ENCODE data around the gene HAAO. TPM values are rescaled to one million over a fixed set of nuclear protein-coding genes. Genes with fewer than 3 reads are reported as not detected.

Gene HAAO
- total RNA-seq, 2 donors from 2014 or later, result 1.4 to 2.6 TPM

DNA sequence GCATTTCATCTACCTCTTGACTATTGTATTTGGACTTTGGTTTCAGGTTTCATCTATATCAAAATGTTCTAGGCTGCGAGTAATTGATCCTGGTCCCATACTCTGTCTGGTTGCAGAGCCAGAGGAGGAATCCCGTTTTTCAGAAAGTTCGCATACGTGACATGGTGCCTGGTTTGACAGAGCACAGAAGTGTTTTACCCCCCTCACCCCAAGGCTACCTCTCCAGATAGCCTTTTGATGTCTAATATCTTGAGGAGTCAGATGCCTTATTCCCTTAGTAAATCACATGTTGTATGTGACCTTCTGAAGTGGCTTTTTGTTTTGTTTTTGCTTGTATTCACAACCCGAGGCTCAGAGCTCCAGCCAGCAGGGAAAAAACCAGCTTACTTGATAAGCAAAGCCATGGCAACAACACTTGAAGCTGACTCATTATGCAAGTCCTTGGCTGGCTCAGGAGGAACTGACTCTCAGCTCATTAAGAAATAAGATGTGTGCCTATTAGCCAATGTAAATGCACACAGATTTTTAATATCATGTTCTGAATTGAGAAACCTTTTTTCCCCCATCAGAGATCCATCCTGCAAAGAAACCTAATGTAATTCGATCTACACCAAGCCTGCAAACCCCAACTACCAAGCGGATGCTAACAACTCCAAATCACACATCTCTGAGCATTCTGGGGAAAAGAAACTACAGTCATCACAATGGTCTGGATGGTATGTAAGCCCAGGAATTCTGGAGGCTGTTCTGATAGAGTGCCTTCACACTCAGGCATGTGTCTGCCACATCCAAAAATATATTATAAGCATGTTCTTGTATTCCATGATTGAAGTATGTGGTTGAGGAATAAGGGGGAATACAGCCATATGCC is 69.8 kb downstream of the HAAO start:
- Histone ChIP-seq H3K9me3 (no peaks in the 10 kb centered on the region), H3K36me3 (no peaks in the 10 kb centered on the region), H3K27ac (no peak overlapping the region), H3K4me3 (no peak overlapping the region), H3K27me3 (no peaks in the 10 kb centered on the region), H3K4me1 (peaks cover 0 to 11% of the 10 kb centered on the region in 2 donors)
- TF ChIP-seq, protein P1, sequence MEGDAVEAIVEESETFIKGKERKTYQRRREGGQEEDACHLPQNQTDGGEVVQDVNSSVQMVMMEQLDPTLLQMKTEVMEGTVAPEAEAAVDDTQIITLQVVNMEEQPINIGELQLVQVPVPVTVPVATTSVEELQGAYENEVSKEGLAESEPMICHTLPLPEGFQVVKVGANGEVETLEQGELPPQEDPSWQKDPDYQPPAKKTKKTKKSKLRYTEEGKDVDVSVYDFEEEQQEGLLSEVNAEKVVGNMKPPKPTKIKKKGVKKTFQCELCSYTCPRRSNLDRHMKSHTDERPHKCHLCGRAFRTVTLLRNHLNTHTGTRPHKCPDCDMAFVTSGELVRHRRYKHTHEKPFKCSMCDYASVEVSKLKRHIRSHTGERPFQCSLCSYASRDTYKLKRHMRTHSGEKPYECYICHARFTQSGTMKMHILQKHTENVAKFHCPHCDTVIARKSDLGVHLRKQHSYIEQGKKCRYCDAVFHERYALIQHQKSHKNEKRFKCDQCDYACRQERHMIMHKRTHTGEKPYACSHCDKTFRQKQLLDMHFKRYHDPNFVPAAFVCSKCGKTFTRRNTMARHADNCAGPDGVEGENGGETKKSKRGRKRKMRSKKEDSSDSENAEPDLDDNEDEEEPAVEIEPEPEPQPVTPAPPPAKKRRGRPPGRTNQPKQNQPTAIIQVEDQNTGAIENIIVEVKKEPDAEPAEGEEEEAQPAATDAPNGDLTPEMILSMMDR (IDR thresholded peaks at IDR 0.05), result no peak
- peak; percentile 82 for DNase-seq (ENCODE audit: low spot score)

DNA sequence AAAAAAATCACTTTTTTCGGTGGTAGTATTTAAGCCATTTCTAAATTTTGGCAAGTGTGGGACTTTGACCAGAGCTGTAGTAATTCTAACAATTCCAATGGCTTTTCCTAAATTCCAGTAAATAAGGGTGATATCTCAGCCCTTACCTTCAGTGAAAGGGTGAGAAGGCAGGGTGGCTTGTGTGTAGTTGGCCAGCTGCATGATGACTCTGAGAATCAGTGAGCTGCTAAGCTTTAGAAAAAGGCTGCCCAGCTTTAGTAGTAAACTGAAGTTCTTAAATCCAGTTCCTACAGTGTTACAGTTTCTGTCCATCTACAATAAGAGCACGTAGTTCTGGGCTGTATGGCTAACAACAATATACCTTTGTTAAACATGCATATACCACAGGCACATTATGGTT is 70.5 kb downstream of the HAAO start:
- Histone ChIP-seq H3K4me1 (peaks cover 0 to 11% of the 10 kb centered on the region in 2 donors), H3K27ac (no peak overlapping the region), H3K4me3 (no peak overlapping the region), H3K36me3 (no peaks in the 10 kb centered on the region), H3K9me3 (no peaks in the 10 kb centered on the region), H3K27me3 (no peaks in the 10 kb centered on the region)
- TF ChIP-seq, protein P1 (IDR thresholded peaks at IDR 0.05), result no peak
- no peak for DNase-seq (ENCODE audit: low spot score)

Other genes with a start within 250 kb of the HAAO start
- gene MTA3, start 224.0 kb downstream of the HAAO start, total RNA-seq, result 10 to 100 TPM; 12.9 to 18.5 TPM
- gene OXER1, start 28.4 kb downstream of the HAAO start, total RNA-seq, result under 1 TPM; 0.47 to 0.48 TPM

All from right atrium auricular region (tissue), 2 donors.